GM19467 (cell line): Measurements from ENCODE around the gene QRICH2.
A peak's percentile ranks its signal among the peaks of the same experiment; 100 is the strongest.
"Not testable (repeated sequence)": the region's sequence is repeated elsewhere in the genome, so short reads cannot be mapped to it uniquely, and the experiment has no call there.

Source experiments
- ATAC-seq: cut with Tn5 transposase; IDR thresholded peaks from one replicate; pipeline ENCODE4 v1.9.1; 2021; ENCODE audit warnings: mild to moderate bottlenecking, moderate library complexity; ENCODE audit not compliant: unreplicated experiment

Gene QRICH2, protein sequence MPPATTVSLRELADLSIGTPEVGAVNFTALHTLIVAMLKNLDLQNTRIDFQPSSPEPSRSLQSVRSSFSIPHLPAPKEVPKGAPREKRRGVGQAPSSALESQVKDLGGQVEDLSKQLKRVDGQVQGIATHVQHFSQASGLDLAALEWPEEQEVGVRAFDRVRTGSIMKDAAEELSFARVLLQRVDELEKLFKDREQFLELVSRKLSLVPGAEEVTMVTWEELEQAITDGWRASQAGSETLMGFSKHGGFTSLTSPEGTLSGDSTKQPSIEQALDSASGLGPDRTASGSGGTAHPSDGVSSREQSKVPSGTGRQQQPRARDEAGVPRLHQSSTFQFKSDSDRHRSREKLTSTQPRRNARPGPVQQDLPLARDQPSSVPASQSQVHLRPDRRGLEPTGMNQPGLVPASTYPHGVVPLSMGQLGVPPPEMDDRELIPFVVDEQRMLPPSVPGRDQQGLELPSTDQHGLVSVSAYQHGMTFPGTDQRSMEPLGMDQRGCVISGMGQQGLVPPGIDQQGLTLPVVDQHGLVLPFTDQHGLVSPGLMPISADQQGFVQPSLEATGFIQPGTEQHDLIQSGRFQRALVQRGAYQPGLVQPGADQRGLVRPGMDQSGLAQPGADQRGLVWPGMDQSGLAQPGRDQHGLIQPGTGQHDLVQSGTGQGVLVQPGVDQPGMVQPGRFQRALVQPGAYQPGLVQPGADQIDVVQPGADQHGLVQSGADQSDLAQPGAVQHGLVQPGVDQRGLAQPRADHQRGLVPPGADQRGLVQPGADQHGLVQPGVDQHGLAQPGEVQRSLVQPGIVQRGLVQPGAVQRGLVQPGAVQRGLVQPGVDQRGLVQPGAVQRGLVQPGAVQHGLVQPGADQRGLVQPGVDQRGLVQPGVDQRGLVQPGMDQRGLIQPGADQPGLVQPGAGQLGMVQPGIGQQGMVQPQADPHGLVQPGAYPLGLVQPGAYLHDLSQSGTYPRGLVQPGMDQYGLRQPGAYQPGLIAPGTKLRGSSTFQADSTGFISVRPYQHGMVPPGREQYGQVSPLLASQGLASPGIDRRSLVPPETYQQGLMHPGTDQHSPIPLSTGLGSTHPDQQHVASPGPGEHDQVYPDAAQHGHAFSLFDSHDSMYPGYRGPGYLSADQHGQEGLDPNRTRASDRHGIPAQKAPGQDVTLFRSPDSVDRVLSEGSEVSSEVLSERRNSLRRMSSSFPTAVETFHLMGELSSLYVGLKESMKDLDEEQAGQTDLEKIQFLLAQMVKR (N-terminal part only)

DNA sequence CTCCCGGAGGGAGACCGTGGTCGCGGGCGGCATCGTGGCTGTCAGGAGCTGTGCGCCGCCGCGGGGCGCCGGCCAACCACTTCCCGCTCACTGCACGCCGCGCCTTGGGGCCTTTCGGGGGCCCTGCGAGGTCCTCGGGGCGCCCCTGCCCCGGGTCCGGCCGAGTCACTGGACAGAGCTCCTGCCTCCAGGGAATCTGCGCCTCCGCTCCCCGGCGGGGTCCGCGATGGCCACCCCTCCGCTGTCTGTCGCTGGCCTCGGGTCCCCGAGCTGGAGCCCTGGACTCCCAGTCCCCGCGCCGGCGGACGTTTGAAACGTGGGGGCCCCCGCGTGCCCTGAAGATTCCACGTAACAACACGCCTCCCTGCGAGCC lies at the start of gene QRICH2:
Gene QRICH2 (minus strand): TSS at position 311 of the 373 bp plus-strand sequence. CDS start 278 bp downstream, at position 33.
- no peak for ATAC-seq

DNA sequence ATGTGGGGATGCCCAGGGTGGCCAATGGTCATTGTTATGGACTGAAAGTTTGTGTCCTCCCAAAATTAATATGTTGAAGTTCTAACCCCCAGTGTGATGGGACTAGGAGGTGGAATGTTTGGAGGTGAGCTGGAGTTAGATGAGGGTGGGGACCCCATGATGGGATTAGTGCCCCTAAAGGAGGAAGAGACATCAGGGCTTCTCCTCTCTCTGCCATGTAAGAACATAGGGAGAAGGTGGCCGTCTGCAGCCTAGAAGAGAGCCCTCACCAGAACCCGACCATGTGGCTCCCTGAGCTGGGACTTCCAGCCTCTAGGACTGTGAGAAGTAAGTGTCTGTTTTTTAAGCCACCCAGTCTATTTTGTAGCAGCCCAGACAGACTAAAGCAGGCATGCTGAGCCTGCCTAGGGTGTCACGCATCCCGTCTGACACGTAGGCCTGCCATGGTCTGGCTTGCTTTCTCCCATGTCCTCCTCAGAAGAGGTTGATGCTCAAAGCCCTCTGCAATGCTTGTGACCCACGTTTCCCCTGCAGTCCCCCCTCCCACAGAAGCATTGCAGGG lies 49.6 kb upstream of the QRICH2 start:
- ATAC-seq = no peak

DNA sequence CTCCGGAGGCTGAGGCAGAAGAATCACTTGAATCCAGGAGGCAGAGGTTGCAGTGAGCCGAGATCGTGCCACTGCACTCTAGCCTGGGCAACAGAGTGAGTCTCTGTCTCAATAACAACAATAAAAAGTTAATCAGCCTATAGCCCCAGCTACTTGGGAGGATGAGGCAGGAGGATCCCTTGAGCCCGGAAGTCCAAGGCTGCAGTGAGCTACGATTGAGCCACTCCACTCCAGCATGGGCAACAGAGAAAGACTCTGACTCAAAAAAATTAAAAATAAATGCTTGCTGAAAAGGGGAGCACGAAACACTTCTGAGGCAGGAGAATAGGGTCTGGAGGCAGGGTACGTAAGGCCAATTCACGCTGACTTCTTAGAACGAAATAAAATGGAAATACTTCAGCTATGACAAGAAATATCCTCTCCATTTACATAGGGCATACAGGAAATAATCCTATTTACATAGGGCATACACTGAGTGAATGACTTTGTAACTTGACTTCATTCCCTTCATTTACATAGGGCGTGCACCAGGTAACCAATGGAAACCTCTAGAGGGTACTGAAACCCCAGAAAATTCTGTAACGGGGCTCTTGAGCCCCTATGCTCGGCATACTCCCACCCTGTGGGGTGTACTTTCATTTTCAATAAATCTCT lies 48.9 kb upstream of the QRICH2 start:
- no peak for ATAC-seq

DNA sequence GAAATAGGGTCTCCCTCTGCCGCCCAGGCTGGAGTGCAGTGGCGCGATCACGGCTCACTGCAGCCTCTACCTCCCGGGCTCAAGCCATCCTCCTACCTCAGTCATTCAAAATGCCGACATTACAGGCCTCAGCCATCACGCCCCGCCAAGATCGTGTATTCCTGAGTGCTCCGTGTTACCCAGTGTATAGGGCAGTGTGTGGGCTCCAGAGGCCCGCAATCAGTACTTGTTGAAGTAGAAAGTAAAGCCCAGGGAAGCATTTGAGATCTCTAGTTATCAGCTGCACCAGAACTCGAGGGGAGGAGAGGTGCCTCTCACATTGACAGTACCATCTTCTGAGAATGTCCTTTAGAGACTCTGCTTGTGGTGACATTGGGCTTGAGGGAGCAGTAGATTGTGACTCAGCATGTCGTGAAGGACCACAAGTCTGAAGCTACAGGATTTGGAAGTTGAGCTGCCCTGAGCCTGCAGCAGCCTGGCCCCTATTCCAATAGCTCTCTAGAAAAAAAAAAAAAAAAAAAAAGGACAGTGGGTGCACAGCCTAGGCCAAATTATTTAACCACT lies 46.8 kb upstream of the QRICH2 start:
- ATAC-seq = no peak

DNA sequence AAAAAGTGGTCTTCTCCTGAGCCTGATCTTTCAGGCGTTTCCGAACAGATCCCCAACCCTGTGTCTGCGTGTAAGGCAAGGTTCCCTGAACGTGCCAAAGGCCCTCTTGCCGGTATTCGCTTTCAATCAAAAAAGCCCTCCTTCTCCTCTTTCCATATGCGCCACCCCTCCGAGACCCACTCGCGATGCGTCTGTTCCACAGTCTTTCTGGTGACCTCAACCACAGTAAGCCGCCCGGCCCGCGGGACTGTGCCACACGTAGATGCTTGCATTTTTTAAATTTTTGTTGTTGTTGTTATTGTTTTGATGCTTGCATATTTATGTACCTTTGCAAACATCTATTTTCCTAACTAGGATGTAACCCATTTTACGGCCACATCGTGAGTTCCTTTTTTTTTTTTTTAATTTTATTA lies 46.2 kb upstream of the QRICH2 start:
- ATAC-seq = no peak

DNA sequence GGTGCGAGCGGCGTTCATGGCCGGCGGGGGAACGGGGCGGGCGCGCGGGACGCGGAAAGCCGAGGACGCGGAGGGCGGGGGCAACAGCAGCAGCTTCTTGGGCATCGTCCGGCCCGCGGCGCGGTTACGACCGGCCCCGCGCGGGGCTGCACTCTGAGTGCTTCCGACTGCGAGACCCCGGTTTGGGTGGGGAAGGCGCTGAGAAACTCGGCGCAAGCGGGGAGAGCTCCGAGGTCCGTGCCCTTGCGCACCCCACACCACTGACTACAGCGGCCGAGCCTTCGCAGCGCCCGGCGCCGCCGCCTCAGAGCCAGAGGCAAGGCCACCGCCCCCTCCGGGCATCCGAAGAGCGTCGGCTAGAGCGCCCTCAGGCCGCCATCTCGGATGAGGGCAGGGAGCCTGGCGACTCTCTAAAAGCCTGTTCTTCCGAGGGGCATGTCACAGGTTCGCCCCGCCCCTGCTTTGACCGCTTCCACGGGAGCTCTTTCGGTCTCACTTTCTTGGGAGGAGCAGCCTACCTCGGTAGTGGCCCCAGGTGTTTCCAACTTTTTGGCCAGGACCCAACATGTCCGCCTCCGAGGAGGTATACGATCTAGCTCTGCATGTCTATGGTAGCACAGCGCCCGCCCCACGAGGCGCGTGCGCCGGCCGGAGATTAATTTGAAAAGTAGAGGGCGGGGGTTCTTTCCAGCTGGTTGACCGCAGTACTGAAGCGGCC lies 45.7 kb upstream of the QRICH2 start, which contains the start of gene PRPSAP1:
Gene PRPSAP1 (minus strand): TSS at position 318 of the 718 bp plus-strand sequence. CDS start 213 bp downstream, at position 105.
- ATAC-seq = peak; percentile 79

DNA sequence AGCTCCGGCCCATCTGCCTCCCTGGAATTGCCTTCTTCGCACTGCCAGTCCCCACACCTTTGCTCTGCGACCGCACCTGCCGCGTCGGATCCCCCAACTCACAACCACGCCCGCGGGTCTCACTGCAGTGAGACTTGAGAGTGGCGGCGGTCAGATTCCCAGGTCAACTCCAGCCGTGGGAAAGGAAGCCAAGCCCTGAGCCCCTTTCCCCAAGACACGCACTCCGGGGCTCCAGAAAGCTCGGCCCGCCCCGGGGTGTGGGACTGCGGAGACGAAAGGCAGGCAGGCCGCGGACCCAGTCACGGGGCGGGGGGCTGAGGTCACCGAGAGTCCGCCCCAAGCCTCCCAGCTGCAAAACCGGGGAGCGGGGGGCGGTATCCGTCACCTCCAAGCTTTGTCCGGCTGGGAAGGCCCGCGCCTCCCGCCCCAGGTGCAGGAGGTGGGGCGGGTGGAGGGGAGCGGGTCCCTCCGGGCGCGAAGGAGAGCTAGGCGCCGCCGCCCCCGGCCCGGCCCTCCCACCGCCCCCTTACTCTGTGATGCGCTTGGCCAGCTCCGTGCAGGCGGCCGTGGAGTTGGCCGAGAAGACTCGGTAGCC lies 45.0 kb upstream of the QRICH2 start:
- peak; percentile 22 for ATAC-seq

DNA sequence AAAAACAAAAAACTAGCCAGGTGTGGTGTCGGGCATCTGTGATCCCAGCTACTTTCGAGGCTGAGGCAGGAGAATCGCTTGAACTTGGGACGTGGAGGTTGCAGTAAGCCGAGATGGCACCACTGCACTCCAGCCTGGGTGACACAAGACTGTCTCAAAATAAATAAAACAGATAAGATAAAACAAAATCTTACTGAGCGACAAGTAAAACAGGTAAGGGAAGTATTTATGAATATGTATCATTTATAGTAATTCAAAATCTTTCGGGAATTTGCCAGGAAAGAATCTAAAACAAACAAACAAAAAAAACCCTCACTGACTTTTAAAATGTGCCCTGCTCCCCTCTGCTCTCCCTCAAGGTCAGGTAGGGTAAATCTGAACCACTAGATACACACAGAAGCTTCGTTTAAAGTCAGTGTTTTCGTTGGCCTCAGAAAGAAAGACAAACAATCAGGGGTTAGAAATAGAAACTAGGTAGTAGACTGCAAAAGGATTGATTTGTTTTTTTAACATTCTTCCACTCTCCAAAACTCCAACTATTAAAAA lies 43.5 kb upstream of the QRICH2 start:
- ATAC-seq = no peak

DNA sequence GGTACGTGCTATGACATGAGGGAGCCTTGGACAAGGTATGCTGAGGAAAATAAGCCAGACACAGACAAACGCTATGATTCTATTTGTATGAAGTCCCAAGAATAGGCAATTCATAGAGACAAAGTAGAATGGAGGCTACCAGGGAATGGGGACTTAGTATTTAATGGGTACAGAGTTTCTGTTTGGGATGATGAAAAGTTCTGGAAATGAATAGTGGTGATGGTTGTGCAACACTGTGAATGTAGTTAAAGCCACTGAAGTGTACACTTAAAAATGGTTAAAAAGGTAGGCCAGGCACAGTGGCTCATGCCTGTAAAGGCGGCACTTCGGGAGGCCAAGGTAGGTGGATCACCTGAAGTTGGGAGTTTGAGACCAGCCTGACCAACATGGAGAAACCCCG lies 42.4 kb upstream of the QRICH2 start:
- ATAC-seq = no peak

DNA sequence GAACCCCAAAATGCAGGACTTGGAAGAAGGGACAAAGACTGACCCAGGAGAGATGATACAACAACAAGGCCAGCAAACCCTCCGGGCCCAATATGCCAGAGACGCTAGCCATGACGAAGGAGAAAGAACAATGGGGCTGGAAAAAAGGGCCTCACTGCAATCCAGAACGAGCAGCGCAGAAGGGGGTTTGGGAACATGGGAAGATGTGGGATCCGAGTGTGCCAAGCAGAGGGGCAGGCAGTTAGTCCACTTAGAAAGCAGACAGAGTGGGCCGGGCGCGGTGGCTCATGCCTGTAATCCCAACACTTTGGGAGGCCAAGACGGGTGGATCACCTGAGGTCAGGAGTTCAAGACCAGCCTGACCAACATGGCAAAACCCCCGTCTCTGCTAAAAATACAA lies 38.9 kb upstream of the QRICH2 start:
- not testable (repeated sequence) for ATAC-seq

DNA sequence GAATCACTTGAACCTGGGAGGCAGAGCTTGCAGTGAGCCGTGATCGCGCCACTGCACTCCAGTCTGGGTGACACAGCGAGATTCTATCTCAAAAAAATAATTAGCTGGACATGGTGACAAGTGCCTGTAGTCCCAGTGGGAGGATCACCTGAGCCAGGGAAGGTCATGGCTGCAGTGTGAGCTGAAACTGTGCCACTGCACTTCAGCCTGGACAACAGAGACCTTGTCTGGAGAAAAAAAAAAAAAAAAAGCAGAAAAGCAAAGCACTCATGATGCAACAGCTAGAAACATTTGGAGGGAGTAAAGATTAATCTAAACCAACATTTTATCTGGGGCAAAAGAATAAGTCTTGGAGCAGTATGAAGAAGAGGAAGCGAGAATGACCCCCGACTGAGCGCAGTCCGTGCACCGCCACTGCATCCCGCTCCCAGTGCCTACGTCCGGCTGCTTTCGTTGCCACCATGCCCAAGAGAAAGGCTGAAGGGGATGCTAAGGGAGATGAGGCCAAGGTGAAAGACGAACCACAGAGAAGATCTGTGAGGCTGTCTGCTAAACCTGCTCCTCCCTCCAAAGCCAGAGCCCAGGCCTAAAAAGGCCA lies 37.4 kb upstream of the QRICH2 start:
- no peak for ATAC-seq

DNA sequence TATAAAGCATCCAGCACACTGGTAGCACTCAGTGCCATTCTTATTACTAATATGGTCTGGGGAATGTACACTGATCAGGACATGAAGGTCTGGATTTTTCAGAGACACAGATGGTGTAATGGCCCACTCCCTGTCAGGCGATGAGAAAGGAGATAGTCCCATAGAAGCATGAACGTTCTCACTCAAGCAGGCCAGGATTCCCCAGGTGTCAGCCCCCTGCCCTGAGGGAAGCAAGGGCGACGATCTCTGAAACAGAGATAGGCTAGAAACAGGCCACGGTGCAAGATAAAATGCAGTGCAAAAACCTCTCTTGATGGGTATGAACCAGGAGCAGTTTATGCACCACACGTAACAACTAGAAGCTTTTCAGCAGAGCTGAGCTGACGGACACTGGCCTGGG lies 35.0 kb upstream of the QRICH2 start:
- ATAC-seq = no peak

DNA sequence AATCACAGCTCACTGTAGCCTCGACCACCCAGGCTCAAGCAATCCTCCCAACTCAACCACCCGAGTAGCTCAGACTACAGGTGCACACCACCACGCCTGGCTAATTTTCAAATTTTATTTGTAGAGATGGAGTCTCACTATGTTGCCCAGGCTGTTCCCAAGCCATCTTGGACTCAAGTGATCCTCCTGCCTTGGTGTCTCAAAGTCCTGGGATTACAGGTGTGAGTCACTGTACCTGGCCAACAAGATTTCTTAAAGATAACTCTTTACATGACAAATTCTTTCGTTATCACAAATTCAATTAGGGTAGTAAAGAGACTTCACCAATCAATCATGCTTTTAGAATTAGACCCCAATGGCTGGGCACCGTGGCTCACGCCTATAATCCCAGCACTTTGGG lies 33.2 kb upstream of the QRICH2 start:
- no peak for ATAC-seq

DNA sequence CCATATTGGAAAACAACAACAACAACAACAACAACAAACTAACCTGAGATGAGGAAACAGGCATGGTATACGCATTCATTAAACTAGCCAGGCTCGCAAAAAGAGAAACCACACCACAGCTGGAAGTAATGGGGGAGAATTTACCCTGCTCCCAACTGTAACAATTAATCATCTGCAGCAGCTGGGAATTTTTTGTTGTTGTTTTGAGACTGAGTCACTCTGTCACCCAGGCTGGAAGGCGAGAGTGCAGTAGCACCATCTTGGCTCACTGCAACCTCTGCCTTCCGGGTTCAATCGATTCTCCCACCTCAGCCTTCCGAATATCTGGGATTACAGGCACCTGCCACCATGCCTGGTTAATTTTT lies 29.3 kb upstream of the QRICH2 start:
- no peak for ATAC-seq

DNA sequence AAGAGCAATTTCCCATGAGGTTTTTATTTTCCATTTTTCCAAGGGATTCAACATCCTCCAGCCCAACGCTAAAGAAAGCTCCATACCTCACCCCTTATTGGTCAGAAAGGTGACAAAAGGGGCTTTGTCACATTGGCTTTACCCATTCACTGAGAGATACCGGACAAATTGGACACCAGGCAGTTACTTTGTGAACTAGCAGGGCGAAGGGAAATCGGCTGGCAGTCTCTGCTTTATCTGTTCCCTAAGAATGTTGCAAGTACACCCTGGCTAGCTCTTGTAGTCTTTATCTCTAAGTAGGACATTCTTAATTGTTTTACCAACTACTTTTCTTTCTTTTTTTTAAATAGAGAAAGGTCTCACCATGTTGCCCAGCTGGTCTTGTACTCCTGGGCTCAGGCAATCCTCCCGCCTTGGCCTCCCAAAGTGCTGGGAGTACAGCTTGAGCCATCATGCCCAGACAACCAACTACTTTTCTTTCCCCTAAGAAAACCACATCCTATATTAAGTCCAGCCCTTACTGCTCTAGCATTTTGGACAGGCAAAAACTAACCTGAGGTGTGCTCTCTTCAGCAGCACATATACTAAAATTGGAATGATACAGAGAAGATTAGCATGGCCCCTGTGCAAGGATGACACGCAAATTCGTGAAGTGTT lies 28.8 kb upstream of the QRICH2 start:
- no peak for ATAC-seq

DNA sequence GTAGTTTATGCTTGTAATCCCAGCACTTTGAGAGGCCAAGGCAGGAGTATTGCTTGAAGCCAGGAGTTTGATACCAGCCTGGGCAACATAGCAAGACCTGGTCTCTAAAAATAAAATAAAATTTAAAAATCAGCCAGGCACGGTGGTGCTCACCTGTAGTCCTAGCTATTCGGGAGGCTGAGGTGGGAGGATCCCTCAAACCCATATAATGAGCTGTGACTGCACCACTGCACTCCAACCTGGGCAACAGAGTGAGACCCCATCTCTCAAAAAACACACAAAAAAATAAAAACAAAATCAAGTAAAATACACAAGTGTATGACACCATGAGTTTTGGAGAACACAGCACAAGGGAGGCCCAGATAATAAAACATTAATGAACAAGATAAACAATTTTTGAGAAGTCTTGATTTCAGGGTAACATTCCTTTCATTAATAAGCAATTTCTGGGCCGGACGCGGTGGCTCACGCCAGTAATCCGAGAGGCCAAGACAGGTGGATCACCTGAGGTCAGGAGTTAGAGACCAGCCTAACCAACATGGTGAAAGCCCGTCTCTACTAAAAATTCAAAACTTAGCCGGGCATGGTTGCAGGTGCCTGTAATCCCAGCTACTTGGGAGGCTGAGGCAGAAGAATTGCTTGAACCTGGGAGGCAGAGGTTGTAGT lies 27.8 kb upstream of the QRICH2 start:
- ATAC-seq = no peak
